Stimulated activated CD8-positive, alpha-beta memory T cell treated with anti-CD3 and anti-CD28 coated beads, Interleukin-7, amount 100 ng/mL, for 24 hours (primary cell): ENCODE measurements around the gene SLC6A18.

Source experiments
- DNase-seq: peaks from one replicate; pipeline ENCODE4 v3.0.0-alpha.2; 2020; ENCODE audit warnings: low read depth

The SLC6A18 gene

DNA sequence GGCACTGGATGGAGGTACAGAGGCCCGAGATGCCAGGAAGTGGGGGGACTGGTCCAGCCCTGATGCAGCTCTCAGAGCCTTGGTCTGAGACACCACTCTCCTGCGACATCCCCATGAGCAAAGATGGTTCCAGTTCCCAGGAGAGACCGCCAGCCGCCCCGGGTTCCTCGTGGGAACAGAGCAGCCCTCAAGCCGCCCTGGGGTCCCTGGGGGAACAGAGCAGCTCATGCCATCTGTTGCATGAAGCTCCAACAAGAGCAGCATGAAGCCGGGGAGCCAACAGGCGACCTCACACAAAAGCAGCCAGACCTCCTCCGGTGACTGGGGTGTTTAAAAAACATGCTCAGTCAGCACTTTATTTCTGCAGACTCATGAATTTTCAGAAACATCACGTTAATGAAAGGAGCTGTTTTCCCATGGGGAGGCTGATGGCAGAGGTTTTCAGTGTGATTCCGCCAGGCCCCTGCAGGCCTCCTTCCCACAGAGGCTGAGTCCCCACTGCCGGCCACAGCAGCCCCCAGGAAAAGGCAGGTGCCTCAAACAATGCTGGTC is 6.2 kb downstream of the SLC6A18 start:
- DNase-seq = no peak

GRCh38 chr5:1232780-1233179 is 7.6 kb downstream of the SLC6A18 start:
- no peak for DNase-seq

- DNase-seq = no peak
Observed at GRCh38 chr5:1235379-1235778, 10.2 kb downstream of the SLC6A18 start.

DNA sequence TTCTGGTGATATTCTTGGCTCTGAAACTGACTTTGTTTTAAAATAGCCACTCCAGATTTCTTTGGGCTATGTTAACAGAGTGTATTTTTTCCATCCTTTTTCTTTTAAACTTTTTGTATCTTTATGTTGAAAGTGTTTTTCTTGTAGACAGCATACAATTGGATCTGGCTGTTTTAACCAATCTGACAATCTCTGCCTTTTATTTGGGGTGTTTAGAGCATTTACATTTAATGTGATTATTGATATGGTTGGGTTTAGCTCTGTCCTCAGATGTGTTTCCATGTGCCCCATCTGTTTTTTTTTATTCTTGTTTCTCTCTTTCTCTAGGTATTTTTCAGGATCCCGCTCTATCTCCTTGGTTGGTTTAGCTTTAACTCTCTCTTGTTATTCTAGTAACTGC is 10.7 kb downstream of the SLC6A18 start:
- no peak for DNase-seq

DNA sequence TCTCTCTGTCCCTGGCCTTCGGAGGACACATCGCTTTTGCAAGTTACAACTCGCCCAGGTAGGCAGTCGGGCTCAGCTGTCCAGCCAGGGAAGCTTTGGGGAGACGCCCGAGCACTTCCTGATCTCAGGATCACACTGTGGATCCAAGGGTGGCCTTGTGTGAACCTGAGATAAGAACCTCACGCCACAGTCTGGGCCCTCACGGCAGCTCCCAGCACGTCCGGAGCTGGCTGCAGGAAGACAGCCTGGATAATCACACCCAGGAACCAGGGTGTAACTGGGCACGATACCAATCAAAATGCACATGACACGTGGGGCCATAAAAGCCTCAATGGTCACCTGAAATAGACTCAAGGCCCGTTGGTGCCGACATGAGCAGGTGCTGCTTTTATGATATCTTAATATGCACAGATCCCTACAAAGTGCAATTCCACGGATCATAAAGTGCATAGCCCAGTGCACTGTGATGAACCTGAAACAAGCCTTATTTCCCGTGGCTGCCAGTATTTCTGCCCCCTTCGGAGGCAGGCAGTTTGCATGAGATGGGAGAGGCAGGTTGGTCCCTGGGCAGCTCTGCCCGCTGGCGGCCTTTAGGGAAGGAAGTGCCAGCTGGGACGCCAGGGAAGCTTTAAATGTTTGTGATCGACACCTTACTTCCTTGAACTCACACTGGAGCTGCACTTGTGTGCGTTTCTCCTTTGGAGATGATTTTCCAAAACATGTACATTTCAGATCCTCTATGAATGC is 14.5 kb downstream of the SLC6A18 start:
- no peak for DNase-seq

- no peak for DNase-seq
Observed at GRCh38 chr5:1240496-1241260, 15.5 kb downstream of the SLC6A18 start.

DNA sequence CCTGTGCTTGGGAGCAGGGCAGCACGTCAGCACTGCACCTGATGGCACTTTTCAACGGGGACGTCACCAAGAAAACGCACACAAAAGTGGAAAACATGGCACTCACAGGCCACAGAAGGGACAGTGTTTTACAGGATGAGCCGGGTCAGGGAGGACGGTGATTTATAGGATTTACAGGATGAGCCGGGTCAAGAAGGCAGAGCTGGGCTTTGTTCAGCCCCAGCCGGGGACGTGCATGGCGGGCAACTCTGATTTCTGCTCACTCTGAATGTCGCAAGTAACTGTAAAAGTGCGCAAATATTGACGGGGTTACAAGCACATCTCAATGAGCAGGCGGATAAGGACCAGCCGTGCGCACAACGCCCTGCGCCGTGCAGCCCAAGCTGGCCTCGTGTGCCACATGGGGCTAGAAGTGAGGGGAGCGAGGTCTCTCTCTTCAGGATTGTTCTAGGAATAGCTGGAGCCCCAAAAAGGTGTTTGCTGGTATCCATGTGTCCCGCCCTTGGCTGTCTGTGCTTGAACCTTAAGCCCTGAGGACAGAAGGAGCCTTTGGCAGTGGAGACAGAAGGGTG is 16.4 kb downstream of the SLC6A18 start:
- no peak for DNase-seq

- DNase-seq = no peak
Observed at GRCh38 chr5:1242733-1243486, 17.7 kb downstream of the SLC6A18 start.

- DNase-seq = no peak
Observed at GRCh38 chr5:1243487-1244130, 18.4 kb downstream of the SLC6A18 start.

DNA sequence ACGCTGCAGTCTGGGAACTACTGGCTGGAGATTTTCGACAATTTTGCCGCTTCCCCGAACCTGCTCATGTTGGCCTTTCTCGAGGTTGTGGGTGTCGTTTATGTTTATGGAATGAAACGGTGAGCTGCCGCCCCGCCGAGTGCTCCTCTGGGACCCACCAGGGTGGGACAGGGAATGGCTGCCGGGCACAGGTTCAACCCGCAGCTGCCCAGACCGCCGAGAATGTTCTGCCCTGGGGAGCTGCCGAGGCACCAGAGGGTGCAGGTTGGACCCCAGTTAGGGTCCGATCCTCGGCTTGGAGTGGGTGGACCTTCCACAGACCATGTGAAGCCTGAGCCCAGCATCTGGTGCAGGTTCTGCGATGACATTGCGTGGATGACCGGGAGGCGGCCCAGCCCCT is 19.1 kb downstream of the SLC6A18 start:
- no peak for DNase-seq

GRCh38 chr5:1244976-1245375 is 19.8 kb downstream of the SLC6A18 start:
- no peak for DNase-seq

DNA sequence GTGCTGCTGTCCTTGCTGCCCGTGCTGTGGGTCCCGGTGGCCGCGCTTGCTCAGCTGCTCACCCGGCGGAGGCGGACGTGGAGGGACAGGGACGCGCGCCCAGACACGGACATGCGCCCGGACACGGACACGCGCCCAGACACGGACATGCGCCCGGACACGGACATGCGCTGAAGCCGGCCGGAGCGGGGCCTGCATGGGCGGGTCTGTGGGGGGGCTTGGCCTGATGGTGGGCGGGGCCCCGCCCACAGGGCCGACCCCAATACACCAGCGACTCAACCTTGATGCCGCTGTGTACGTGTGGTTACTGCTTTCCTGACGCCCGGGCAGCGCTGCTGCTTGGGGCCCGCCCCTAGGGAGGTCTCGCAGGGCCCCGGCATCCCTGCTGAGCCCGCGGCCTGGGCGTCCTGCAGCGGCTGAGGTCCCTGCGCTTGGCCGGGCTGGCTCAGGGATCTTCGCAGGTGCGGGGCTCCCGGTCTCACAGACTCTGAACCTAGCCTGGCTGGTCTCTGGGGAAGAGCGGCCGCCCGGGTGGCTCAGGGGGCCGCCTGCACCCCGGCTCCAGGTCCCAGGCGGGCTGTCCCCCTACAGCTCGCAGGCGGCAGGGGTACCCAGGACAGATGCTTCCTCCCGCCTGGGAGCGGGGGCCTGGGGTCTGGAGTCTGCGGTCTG is 20.9 kb downstream of the SLC6A18 start:
- DNase-seq = no peak

DNA sequence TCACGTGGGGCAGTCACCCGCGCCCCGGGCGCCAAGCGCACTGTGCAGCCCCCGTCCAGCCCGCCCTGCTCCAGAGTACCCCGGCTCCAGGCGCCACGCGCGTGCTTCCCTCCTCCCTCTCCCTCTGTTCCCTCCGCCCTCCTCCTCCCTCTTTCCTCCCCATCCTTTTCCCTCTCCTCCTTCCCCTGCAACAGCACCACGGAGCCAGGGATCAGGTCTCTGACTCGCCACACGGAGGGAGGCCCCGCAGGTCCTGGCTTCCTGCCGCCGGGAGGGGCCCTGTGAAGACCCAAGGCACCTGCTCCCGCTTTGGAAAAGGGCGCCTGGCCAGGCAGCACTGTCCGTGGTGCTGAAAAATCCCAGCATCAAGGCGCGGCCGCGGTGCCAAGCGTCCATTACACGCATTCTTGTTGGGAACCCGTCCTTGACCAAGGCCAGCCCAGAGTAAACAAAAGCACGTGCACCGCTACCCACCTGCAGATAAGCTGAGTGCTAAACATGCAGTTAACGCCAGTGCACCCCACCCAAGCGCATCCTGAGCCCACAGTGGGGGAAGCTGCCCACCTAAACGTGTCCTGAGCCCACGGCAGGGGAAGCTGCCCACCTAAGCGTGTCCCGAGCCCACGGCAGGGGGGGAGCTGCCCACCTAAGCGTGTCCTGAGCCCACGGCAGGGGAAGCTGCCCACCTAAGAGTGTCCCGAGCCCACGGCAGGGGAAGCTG is 21.7 kb downstream of the SLC6A18 start:
- DNase-seq = no peak

GRCh38 chr5:1247811-1248210 is 22.6 kb downstream of the SLC6A18 start:
- DNase-seq = no peak

DNA sequence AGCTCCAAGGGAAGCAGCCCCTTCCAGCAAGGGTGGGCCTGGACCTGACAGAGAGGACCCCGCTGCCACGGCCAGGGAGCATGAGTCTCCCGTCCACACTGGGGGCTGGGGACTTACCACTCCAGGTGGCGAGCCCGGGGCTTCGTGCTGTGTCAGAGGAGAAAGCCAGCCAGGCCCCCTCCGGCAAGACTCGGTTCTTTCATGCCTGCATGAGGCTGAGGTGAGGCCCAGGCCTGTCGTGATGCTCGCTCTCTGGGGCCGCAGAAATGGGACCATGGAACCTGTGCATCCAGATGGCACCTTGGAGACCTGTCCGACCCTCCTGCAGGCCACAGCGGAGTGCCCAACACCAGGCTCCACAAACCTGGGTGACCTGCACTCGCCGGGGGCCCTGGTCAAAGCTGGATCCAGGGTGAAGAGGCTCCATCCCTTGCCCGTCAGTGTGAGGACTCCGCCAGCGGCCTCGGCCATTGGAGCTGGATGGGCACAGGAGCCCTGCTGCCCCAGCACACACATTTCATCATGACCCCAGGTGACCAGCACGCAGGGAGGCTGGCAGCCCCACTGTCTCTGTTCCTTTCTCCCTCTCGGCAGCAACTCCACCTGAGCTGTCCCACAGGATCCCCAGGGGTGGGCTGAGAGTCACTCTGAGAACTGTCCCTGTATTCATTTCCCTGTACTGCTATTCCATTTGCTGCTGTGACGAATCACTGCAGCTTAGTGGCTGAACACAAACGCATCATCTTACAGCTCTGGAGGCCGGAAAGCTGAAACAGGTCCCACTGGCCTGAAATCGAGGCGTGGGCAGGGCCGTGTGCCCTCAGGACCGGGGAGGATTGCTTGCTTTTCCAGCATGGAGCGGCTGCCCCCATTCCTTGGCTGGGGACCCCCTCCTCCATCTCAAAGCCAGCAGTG is 24.4 kb downstream of the SLC6A18 start:
- DNase-seq = no peak

DNA sequence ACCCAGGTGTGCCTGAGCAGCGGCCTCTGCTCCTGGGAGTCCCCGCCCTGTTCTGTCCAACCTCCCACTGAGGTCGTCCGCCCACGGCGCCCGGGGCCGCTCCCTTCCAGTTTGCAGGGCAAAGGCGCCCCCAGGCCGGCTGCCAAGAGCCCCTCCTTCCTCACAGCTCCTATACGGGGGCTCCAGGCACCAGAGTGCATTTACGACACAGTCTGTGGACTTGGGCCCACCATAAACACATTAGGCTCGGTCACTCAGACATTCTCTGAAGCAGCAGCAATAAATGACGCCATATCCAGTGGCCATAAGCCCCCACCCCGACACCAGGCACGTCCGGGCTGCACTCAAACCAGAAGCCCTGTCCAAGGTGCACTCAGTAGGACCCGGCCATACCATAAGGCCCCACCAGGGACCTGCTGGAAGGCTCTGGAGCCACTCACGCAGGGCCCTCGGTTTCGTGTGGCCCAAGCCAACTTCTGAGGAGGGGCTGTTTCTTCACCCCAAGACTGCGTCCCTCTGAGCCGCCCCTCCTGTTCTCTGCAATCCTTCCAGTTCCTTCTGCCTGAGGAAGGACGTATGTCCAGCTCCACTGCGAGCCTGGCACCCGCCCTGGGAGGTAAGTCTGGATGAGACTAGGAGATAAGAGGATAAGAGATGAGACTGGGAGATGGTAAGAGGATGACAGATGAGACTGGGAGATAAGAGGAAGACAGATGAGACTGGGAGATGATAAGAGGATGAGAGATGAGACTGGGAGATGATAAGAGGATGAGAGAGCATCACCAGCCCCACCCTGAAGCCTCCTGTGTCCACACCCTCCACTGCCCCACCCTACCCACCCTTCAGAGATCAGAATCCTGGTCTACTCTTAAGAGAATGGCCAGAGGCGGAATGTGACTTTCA is 26.7 kb downstream of the SLC6A18 start:
- DNase-seq = no peak

DNA sequence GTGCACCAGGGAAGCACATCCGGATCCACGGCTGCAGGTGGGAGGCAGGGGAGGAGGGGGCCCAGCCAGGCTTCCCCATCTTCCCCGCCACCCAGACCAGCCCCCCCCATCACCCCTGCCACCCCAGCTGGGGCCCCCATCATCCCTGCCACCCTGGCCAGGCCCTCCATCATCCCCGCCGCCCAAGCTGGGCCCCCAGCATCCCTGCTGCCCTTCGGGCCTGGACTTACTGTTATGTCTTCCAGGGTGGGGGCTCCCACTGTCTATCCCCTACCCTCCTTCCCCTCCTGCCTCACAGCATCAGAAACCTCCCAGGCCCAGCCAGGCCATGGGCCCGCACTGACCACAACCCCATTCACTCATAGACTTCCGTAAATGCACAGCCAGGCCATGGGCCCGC is 27.5 kb downstream of the SLC6A18 start:
- no peak for DNase-seq

DNA sequence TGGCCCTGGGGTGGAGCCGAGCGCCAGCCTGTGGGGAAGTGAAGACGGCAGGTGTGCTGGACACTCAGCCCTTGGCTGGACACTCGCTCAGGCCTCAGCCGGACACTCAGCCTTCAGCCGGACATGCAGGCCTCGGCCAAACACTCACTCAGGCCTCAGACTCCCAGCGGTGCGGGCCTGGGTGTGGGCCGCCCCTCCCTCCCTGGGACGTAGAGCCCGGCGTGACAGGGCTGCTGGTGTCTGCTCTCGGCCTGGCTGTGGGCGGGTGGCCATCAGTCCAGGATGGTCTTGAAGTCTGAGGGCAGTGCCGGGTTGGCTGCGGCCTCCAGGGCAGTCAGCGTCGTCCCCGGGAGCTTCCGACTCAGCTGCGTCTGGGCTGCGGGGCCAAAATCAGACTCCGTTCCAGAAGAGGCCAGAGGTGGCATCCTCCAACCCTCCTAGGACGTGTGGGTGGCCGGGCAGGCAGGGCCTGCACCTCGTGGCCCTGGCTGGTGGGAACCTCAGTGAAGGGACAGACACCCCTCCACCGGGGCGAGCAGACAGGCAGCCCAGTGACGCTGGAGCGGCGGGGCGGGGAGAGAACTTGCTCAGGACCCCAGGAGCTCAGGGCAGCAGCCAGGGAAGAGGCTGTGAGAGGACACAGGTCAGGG is 28.4 kb downstream of the SLC6A18 start:
- no peak for DNase-seq
